NCI-H82 (cell line): Measurements from ENCODE around the gene DCLK3.

Experiments used
- DNase-seq: peaks from one replicate; lab custom pipeline; 2025; lab: John Stamatoyannopoulos, UW

DCLK3 gene

GRCh38 chr3:36669764-36670163 lies 94.6 kb downstream of the DCLK3 start:
- no peak for DNase-seq

GRCh38 chr3:36666166-36666565 lies 98.2 kb downstream of the DCLK3 start:
- DNase-seq: no peak

GRCh38 chr3:36663666-36664291 lies 100.6 kb downstream of the DCLK3 start:
- DNase-seq: no peak

GRCh38 chr3:36662626-36663025 lies 101.7 kb downstream of the DCLK3 start:
- no peak for DNase-seq
